A549 (cell line): ENCODE data around the gene KIAA1614. TPM values are rescaled to one million over a fixed set of nuclear protein-coding genes. Genes with fewer than 3 reads are reported as not detected.

Source experiments
- ATAC-seq, 2 experiments: fragments of 200-7000 bp in 1 of 2; fragments of >200 bp in 1 of 2; cut with Nextera tagmentation in 1 of 2; cut with Tn5 transposase in 1 of 2; 3 replicates each; pipeline versions ENCODE4 v1.8.0 to v1.9.1; 2018 to 2020; ENCODE audit warnings: mild to moderate bottlenecking in 1 of 2, moderate library complexity in 1 of 2
- CTCF ChIA-PET: fragments of 300-600 bp; sonication (Branson Sonifier 250); formaldehyde crosslinking; extraction: SDS; loops from one replicate; lab custom pipeline; 2021; ENCODE audit warnings: antibody characterized with exemption, inconsistent platforms; lab: Yijun Ruan, JAX
- POLR2A ChIA-PET: fragments of 350-600 bp; formaldehyde crosslinking; extraction: SDS; loops from one replicate; lab custom pipeline; 2021; ENCODE audit warnings: antibody characterized with exemption, inconsistent platforms; lab: Yijun Ruan, JAX
- DNase-seq, 2 experiments: peaks; one replicate each; pipeline versions ENCODE4 v3.0.0 to v3.0.0-alpha.2; 2011 to 2016; ENCODE audit warnings: low read depth in 1 of 2, low spot score in 1 of 2
- FAIRE-seq: peaks from 2 replicates; lab custom pipeline; 2011; peaks lifted over from hg19 to GRCh38; lab: Jason Lieb, UNC
- H3K27ac ChIP-seq, 2 experiments: fragments of >200 bp; sonication (Bioruptor Twin); formaldehyde crosslinking; 3 replicates each; pipeline ENCODE4 v1.5.1; 2016 to 2017
- H3K4me1 ChIP-seq: fragments of >200 bp; sonication (Bioruptor Twin); formaldehyde crosslinking; 3 replicates; pipeline ENCODE4 v1.6.1; 2016
- H3K4me2 ChIP-seq: fragments of >200 bp; sonication (Bioruptor Twin); formaldehyde crosslinking; 3 replicates; pipeline ENCODE4 v1.6.1; 2016
- H3K4me3 ChIP-seq: fragments of >200 bp; sonication (Bioruptor Twin); formaldehyde crosslinking; 3 replicates; pipeline ENCODE4 v1.5.1; 2016
- H3K9me3 ChIP-seq: fragments of >200 bp; sonication (Bioruptor Twin); formaldehyde crosslinking; 3 replicates; pipeline ENCODE4 v1.6.1; 2016
- BCL3 ChIP-seq: fragments of >200 bp; sonication (Bioruptor Twin); formaldehyde crosslinking; IDR thresholded peaks from 3 replicates; pipeline ENCODE4 v1.6.1; 2016
- CHD4 ChIP-seq: fragments of 200-600 bp; sonication (generic); IDR thresholded peaks from 2 replicates; pipeline ENCODE4 v1.6.1; 2016; ENCODE audit warnings: antibody characterized with exemption, mild to moderate bottlenecking, borderline replicate concordance
- E2F6 ChIP-seq: IDR thresholded peaks from 2 replicates; pipeline ENCODE4 v1.6.1; 2012; ENCODE audit warnings: low read depth, borderline replicate concordance
- EHMT2 ChIP-seq: fragments of 200-600 bp; sonication (generic); IDR thresholded peaks from 2 replicates; pipeline ENCODE4 v1.6.1; 2016; ENCODE audit warnings: antibody characterized with exemption, low read depth, mild to moderate bottlenecking, moderate library complexity
- FOSB ChIP-seq: fragments of 250-450 bp; sonication (Bioruptor Pico); IDR thresholded peaks from 2 replicates; pipeline ENCODE4 v1.5.0; 2020; ENCODE audit warnings: mild to moderate bottlenecking, moderate library complexity
- FOSL2 ChIP-seq, 2 experiments: fragments of 450-650 bp in 1 of 2; fragments of >200 bp in 1 of 2; sonication (Bioruptor Twin) in 1 of 2; formaldehyde crosslinking; IDR thresholded peaks; 2 replicates each; pipeline versions ENCODE4 v1.5.0 to v1.6.1; 2016 to 2020; ENCODE audit warnings: mild to moderate bottlenecking in 1 of 2, moderate library complexity in 1 of 2
- HDAC2 ChIP-seq: fragments of 200-600 bp; sonication (generic); IDR thresholded peaks from 2 replicates; pipeline ENCODE4 v1.6.1; 2016
- JUN ChIP-seq, 2 experiments: fragments of >200 bp; sonication (Bioruptor Twin); formaldehyde crosslinking; IDR thresholded peaks; 2 replicates in 1 of 2; 3 replicates in 1 of 2; pipeline ENCODE4 v1.6.1; 2016 to 2017
- KDM5A ChIP-seq: fragments of 200-600 bp; sonication (generic); IDR thresholded peaks from 2 replicates; pipeline ENCODE4 v1.6.1; 2016; ENCODE audit warnings: antibody characterized with exemption, mild to moderate bottlenecking
- MAFK ChIP-seq: fragments of 450-650 bp; IDR thresholded peaks from 2 replicates; pipeline ENCODE4 v1.6.1; 2014; ENCODE audit not compliant: partially characterized antibody
- MAX ChIP-seq: IDR thresholded peaks from 2 replicates; pipeline ENCODE4 v1.6.1; 2012
- POLR2A ChIP-seq: IDR thresholded peaks from 2 replicates; pipeline ENCODE4 v1.6.1; 2012; ENCODE audit warnings: mild to moderate bottlenecking, low read length
- POLR2AphosphoS2 ChIP-seq: conservative IDR thresholded peaks from 2 replicates; pipeline ENCODE4 v1.6.1; 2012; ENCODE audit warnings: low read length, improper control_type of control experiment, inconsistent platforms
- RFX5 ChIP-seq: fragments of 450-650 bp; IDR thresholded peaks from 2 replicates; pipeline ENCODE4 v1.7.1; 2014; ENCODE audit warnings: antibody characterized with exemption, mild to moderate bottlenecking, moderate library complexity
- RNF2 ChIP-seq: fragments of 200-600 bp; sonication (generic); IDR thresholded peaks from 2 replicates; pipeline ENCODE4 v1.6.1; 2016; ENCODE audit warnings: low read depth, mild to moderate bottlenecking, antibody characterized with exemption, moderate library complexity, borderline replicate concordance
- ZC3H11A ChIP-seq: fragments of 450-650 bp; IDR thresholded peaks from 2 replicates; pipeline ENCODE4 v1.6.1; 2014; ENCODE audit warnings: antibody characterized with exemption, mild to moderate bottlenecking
- WGBS: methylation state at CpG from one replicate; pipeline ENCODE4 v1.1.6; 2017; ENCODE audit errors: missing lambda C conversion rate; 5-methylcytosine and 5-hydroxymethylcytosine counted together
- polyA plus RNA-seq, 4 experiments: library from polyadenylated mRNA; depleted of rRNA in 3 of 4; stranded (reverse); fragments of >200 nt; fragmentation: RNase III in 1 of 4; extraction: RNeasy Plus Mini Kit Qiagen cat#74134 plus additional on column Dnase treatment in 1 of 4; gene quantifications; 2 replicates in 3 of 4; 3 replicates in 1 of 4; pipeline ENCODE4 v1.2.3, GENCODE V29; 2011 to 2017
- TF ChIP-seq, protein P1 (sequence below): fragments of 450-650 bp; IDR thresholded peaks from 2 replicates; pipeline ENCODE4 v1.6.1; 2014; ENCODE audit warnings: antibody characterized with exemption
- TF ChIP-seq, protein P2 (sequence below): fragments of >200 bp; sonication (Bioruptor Twin); formaldehyde crosslinking; IDR thresholded peaks from 3 replicates; pipeline ENCODE4 v1.5.1; 2016
- TF ChIP-seq, protein P3 (sequence below): IDR thresholded peaks from 2 replicates; pipeline ENCODE4 v1.6.1; 2012

Gene KIAA1614
- polyA plus RNA-seq, 2 of the 4 experiments (the other 2 are of a cell fraction) = 0.25 to 0.84 TPM

DNA sequence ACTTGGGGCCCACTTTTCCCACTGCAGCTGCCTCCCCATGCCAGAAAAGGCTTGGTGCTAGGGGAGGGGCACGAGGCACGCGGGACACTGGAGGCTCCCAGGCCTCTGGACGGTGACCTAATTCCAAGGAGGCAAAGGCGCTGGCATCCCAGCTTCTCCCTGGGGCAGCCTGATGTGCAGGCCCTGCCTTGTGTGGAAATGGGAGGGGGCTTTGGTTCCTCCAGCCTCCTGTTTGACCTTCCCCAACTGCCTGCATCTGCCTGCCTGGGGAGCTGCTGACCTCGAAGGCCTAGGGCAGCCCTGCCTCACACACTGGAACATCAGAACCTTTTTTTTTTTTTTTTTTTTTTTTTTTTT is 39.9 kb downstream of the KIAA1614 start:
- WGBS = 94% methylated on average over 5 of the region's 6 CpGs

DNA sequence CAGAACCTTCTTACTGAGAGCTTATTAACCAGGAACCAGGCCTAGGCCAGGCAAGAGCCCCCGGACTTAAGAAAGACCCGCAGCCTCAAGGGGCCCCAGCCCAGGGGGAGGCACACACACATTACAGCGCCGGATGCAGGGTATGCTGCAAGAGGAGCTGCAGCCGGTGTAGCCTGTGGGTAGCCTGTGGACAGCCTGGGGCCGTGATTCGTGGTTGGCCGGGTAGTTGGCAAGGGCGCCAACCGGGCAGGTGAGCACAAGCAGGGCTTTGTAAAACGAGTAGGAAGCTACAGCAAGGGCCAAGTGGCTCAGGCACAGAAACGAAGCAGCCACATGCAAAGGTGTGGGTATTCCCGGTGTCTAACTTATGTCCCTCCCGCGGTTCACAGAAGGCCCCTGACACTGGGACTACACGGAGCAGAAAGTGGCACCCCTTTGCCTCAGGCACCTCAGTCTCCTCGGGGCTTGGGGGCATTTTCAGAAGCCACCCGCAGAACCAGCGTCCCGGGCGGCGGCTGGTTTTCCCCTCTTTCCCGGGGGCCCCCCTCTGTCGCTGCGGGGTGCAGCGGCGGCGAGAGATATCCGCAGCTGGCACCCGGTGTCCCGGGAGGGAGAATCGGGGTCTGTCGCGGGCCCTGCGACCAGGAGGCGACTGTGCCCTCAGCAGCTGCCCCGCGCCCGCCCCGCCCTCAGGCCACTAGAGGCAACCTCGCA is 40.8 kb downstream of the KIAA1614 start:
- peak; percentile 2 to 8; a peak in 5 of 6 replicates for ATAC-seq
- Histone ChIP-seq H3K9me3 (no peaks in the 10 kb centered on the region), H3K4me2 (peak overlapping the region; percentile 90), H3K27ac (peak overlapping the region; percentile 87 to 96), H3K4me1 (peaks cover 8% of the 10 kb centered on the region; the same call in 2 of the 3 replicates), H3K4me3 (peak overlapping the region; percentile 67)
- ChIA-PET CTCF (interaction anchor here (0.6 to 4.1 kb wide), 8 partner anchors 9 to 437 kb away, joined by 3 to 17 read pairs (median 4); no protein-coding TSS in a partner anchor), POLR2A (no interaction called here)
- 64% methylated on average over 26 of the region's 41 CpGs for WGBS
- peak in 1 of 2 experiments; percentile 15 for DNase-seq
- no peak for FAIRE-seq
- TF ChIP-seq ZC3H11A (no peak), EHMT2 (no peak), POLR2A (no peak), KDM5A (no peak), BCL3 (no peak), MAFK (no peak), HDAC2 (no peak), MAX (no peak), E2F6 (no peak), JUN (IDR thresholded peaks at IDR 0.05) (no peak), POLR2AphosphoS2 (no peak), FOSL2 (IDR thresholded peaks at IDR 0.05) (no peak), FOSL2 (CRISPR knock-in tag; IDR thresholded peaks at IDR 0.05) (no peak), FOSB (CRISPR knock-in tag) (no peak)
- TF ChIP-seq, protein P1, sequence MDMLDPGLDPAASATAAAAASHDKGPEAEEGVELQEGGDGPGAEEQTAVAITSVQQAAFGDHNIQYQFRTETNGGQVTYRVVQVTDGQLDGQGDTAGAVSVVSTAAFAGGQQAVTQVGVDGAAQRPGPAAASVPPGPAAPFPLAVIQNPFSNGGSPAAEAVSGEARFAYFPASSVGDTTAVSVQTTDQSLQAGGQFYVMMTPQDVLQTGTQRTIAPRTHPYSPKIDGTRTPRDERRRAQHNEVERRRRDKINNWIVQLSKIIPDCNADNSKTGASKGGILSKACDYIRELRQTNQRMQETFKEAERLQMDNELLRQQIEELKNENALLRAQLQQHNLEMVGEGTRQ = no peak
- TF ChIP-seq, protein P2, sequence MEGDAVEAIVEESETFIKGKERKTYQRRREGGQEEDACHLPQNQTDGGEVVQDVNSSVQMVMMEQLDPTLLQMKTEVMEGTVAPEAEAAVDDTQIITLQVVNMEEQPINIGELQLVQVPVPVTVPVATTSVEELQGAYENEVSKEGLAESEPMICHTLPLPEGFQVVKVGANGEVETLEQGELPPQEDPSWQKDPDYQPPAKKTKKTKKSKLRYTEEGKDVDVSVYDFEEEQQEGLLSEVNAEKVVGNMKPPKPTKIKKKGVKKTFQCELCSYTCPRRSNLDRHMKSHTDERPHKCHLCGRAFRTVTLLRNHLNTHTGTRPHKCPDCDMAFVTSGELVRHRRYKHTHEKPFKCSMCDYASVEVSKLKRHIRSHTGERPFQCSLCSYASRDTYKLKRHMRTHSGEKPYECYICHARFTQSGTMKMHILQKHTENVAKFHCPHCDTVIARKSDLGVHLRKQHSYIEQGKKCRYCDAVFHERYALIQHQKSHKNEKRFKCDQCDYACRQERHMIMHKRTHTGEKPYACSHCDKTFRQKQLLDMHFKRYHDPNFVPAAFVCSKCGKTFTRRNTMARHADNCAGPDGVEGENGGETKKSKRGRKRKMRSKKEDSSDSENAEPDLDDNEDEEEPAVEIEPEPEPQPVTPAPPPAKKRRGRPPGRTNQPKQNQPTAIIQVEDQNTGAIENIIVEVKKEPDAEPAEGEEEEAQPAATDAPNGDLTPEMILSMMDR = no peak
- TF ChIP-seq, protein P3, sequence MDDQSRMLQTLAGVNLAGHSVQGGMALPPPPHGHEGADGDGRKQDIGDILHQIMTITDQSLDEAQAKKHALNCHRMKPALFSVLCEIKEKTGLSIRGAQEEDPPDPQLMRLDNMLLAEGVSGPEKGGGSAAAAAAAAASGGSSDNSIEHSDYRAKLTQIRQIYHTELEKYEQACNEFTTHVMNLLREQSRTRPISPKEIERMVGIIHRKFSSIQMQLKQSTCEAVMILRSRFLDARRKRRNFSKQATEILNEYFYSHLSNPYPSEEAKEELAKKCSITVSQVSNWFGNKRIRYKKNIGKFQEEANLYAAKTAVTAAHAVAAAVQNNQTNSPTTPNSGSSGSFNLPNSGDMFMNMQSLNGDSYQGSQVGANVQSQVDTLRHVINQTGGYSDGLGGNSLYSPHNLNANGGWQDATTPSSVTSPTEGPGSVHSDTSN = no peak

More for the DNA sequence above, 39.9 kb downstream of the KIAA1614 start:
- Histone ChIP-seq H3K27ac (no peak overlapping the region), H3K4me1 (peaks cover 8% of the 10 kb centered on the region; the same call in 2 of the 3 replicates), H3K9me3 (peaks cover 5% of the 10 kb centered on the region), H3K4me3 (no peak overlapping the region), H3K4me2 (no peak overlapping the region)
- no peak for ATAC-seq
- TF ChIP-seq POLR2AphosphoS2 = no peak
- TF ChIP-seq E2F6 = no peak
- no peak for TF ChIP-seq CHD4
- TF ChIP-seq, protein P2 = no peak
- no peak for TF ChIP-seq RNF2
- TF ChIP-seq BCL3 = no peak
- no peak for TF ChIP-seq MAX
- TF ChIP-seq RFX5 = no peak
- no peak for DNase-seq
- no peak for FAIRE-seq
- ChIA-PET POLR2A (no interaction called here), CTCF (interaction anchor here (1.0 to 4.1 kb wide), 5 partner anchors 8 to 437 kb away, joined by 3 to 17 read pairs (median 6); no protein-coding TSS in a partner anchor)
